Endothelial cell of umbilical vein (primary cell): ENCODE results near the gene TLR6. TPM values are rescaled to one million over a fixed set of nuclear protein-coding genes. Genes with fewer than 3 reads are reported as not detected.

Experiments used
- BruUV-seq: library from RNA; stranded (reverse); fragments of 400-500 nt; replicated peaks from 2 replicates; lab custom pipeline; 2021; lab: Mats Ljungman, UMichigan
- CTCF ChIA-PET: fragments of 300-600, 350-600 bp; sonication (Branson Sonifier 250); formaldehyde crosslinking; loops from one replicate; lab custom pipeline; 2021; ENCODE audit warnings: antibody characterized with exemption, inconsistent platforms; lab: Charles Lee
- POLR2A ChIA-PET: fragments of 300-600, 350-600 bp; sonication (Branson Sonifier 250); formaldehyde crosslinking; loops from one replicate; lab custom pipeline; 2021; ENCODE audit warnings: antibody characterized with exemption, inconsistent platforms; lab: Charles Lee
- DNase-seq: peaks from one replicate; pipeline ENCODE4 v3.0.0-alpha.2; 2011; ENCODE audit warnings: low read depth, low spot score
- FAIRE-seq: peaks from 2 replicates; lab custom pipeline; 2011; peaks lifted over from hg19 to GRCh38; lab: Jason Lieb, UNC
- H2AFZ ChIP-seq: 2 replicates; pipeline ENCODE4 v1.6.0; 2012; ENCODE audit warnings: low read depth, low read length, control low read depth, inconsistent platforms
- H3K27ac ChIP-seq: 2 replicates; pipeline ENCODE4 v1.5.1; 2011; ENCODE audit warnings: low read depth, mild to moderate bottlenecking, control low read depth, low read length, moderate library complexity; ENCODE audit not compliant: insufficient read depth
- H3K27me3 ChIP-seq, 2 experiments: 2 replicates each; pipeline versions ENCODE4 v1.6.0 to v1.6.1; 2011; ENCODE audit warnings: low read length in 2 of 2, mixed read lengths in 1 of 2; ENCODE audit not compliant: control insufficient read depth in 2 of 2, insufficient read depth in 2 of 2
- H3K36me3 ChIP-seq, 2 experiments: 2 replicates in 1 of 2; 3 replicates in 1 of 2; pipeline ENCODE4 v1.5.1; 2011; ENCODE audit warnings: low read length in 2 of 2, mild to moderate bottlenecking in 1 of 2, moderate library complexity in 1 of 2; ENCODE audit not compliant: control insufficient read depth in 2 of 2, insufficient read depth in 2 of 2; ENCODE audit errors: extremely low read depth in 1 of 2
- H3K4me1 ChIP-seq: 3 replicates; pipeline ENCODE4 v1.5.1; 2011; ENCODE audit warnings: mild to moderate bottlenecking, low read length; ENCODE audit not compliant: control insufficient read depth, insufficient read depth; ENCODE audit errors: extremely low read depth
- H3K4me2 ChIP-seq: 2 replicates; pipeline ENCODE4 v1.6.1; 2011; ENCODE audit warnings: low read length, control low read depth, mixed read lengths; ENCODE audit not compliant: insufficient read depth
- H3K4me3 ChIP-seq, 3 experiments: fragments of 200-600 bp in 1 of 3; sonication (generic), shearing (Covaris generic) in 1 of 3; replicated peaks in 1 of 3; 2 replicates each; pipeline ENCODE4 v1.5.1; 2011 to 2016; ENCODE audit warnings: control low read depth in 3 of 3, low read length in 3 of 3, mild to moderate bottlenecking in 2 of 3, inconsistent platforms in 1 of 3, low read depth in 1 of 3, moderate library complexity in 1 of 3; ENCODE audit not compliant: insufficient read depth in 1 of 3
- H3K79me2 ChIP-seq: 2 replicates; pipeline ENCODE4 v1.6.0; 2012; ENCODE audit warnings: low read length, inconsistent platforms; ENCODE audit not compliant: control insufficient read depth, insufficient read depth
- H3K9ac ChIP-seq: replicated peaks from 2 replicates; pipeline ENCODE3; 2011; ENCODE audit warnings: low read length, control low read depth; ENCODE audit not compliant: insufficient read depth; ENCODE audit errors: extremely low read depth
- H3K9me1 ChIP-seq: replicated peaks from 3 replicates; pipeline ENCODE4 v1.6.0; 2011; ENCODE audit warnings: mild to moderate bottlenecking, low read length; ENCODE audit not compliant: control insufficient read depth, insufficient read depth; ENCODE audit errors: extremely low read depth
- H3K9me3 ChIP-seq: replicated peaks from 2 replicates; pipeline ENCODE4 v1.5.1; 2012; ENCODE audit warnings: low read length, inconsistent platforms; ENCODE audit not compliant: control insufficient read depth, insufficient read depth
- H4K20me1 ChIP-seq: replicated peaks from 2 replicates; pipeline ENCODE3; 2011; ENCODE audit warnings: mild to moderate bottlenecking, low read length; ENCODE audit not compliant: control insufficient read depth, insufficient read depth; ENCODE audit errors: extremely low read depth
- EZH2 ChIP-seq: IDR thresholded peaks from 2 replicates; pipeline ENCODE4 v1.6.1; 2012; ENCODE audit warnings: borderline replicate concordance, low read depth, mild to moderate bottlenecking, moderate library complexity, low read length, inconsistent platforms; ENCODE audit not compliant: severe bottlenecking
- FOS ChIP-seq: IDR thresholded peaks from 2 replicates; pipeline ENCODE4 v1.6.1; 2011; ENCODE audit warnings: mild to moderate bottlenecking, low read length, moderate library complexity, borderline replicate concordance; ENCODE audit not compliant: insufficient read depth
- GATA2 ChIP-seq: IDR thresholded peaks from 2 replicates; pipeline ENCODE4 v1.7.0; 2011; ENCODE audit warnings: low read depth, mild to moderate bottlenecking, moderate library complexity, mixed read lengths, low read length; ENCODE audit not compliant: insufficient read length, insufficient read depth
- JUN ChIP-seq: IDR thresholded peaks from 2 replicates; pipeline ENCODE4 v1.6.1; 2011; ENCODE audit warnings: borderline replicate concordance, low read depth; ENCODE audit not compliant: insufficient read length, insufficient read depth
- MYC ChIP-seq: IDR thresholded peaks from one replicate; pipeline ENCODE4 v1.6.1; 2011; ENCODE audit warnings: mild to moderate bottlenecking, low read depth, low read length
- POLR2A ChIP-seq: IDR thresholded peaks from 2 replicates; pipeline ENCODE4 v1.6.1; 2012; ENCODE audit warnings: low read depth, mild to moderate bottlenecking, control low read depth, low read length
- POLR2AphosphoS5 ChIP-seq: IDR thresholded peaks from 2 replicates; pipeline ENCODE4 v1.6.1; 2012; ENCODE audit warnings: low read depth, mild to moderate bottlenecking, control low read depth, low read length, moderate library complexity; ENCODE audit not compliant: insufficient read depth
- dilution Hi-C: fragments of 300-500 bp; cut with MboI; formaldehyde crosslinking; loops from one replicate; pipeline ENCODE4 v1.15.0; 2019; ENCODE audit warnings: low sequenced_read_pairs; ENCODE audit not compliant: extremely low pct_ligation_motif_present
- intact Hi-C: fragments of 100-400 bp; cut with micrococcal nuclease; formaldehyde crosslinking; loops from one replicate; pipeline ENCODE4 v1.10.0; 2022
- polyA plus RNA-seq, 4 experiments: library from polyadenylated mRNA; depleted of rRNA in 3 of 4; stranded (reverse) in 3 of 4; unstranded in 1 of 4; fragments of >200 nt; gene quantifications; 2 replicates each; pipeline versions ENCODE4 v1.2.1 to v1.2.3, GENCODE V29; 2011 to 2012; ENCODE audit warnings: missing spikeins in 1 of 4
- total RNA-seq: library from RNA; stranded (reverse); gene quantifications from 2 replicates; pipeline ENCODE4 v1.2.3, GENCODE V29; 2021
- TF ChIP-seq, protein P1 (sequence below), 2 donors: IDR thresholded peaks; 1 replicate in 1 of 2; 2 replicates in 1 of 2; pipeline ENCODE4 v1.5.1; 2011; ENCODE audit warnings: low read length in 2 of 2, mild to moderate bottlenecking in 2 of 2, moderate library complexity in 2 of 2, control low read depth in 1 of 2, inconsistent platforms in 1 of 2, low read depth in 1 of 2; ENCODE audit not compliant: insufficient read depth in 1 of 2; ENCODE audit errors: extremely low read depth in 1 of 2
- TF ChIP-seq, protein P2 (sequence below): IDR thresholded peaks from 2 replicates; pipeline ENCODE4 v1.6.1; 2011; ENCODE audit not compliant: insufficient read depth, insufficient read length

The TLR6 gene
- total and polyA plus RNA-seq, 2 donors (not counting 3 experiments of a cell fraction or from before 2014, with no cell fraction given) = 0.19 to 1.7 TPM

DNA sequence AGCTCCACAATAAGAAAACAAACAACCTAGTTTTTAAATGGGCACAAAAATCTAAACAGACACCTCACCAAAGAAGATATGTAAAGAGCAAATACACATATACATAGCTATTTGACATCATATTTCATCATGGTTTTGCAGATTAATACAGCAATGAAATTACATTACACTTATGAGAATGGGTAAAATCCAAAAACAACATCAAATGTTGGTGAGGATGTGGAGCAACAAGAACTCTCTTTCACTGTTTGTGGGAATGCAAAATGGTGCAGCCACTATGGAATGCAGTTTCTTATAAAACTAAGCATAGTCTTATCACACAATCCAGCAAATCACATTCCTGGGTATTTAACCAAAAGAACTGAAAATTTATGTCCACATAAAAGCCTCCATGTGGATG lies 25.0 kb downstream of the TLR6 start:
- POLR2A ChIA-PET = no interaction called here

More for the DNA sequence above, 25.0 kb downstream of the TLR6 start:
- Histone ChIP-seq H4K20me1 (no peaks in the 10 kb centered on the region), H3K36me3 (no peaks in the 10 kb centered on the region), H3K79me2 (no peaks in the 10 kb centered on the region), H3K9me3 (no peaks in the 10 kb centered on the region), H3K27ac (no peak overlapping the region), H3K4me1 (no peaks in the 10 kb centered on the region), H3K9me1 (no peaks in the 10 kb centered on the region), H3K9ac (no peak overlapping the region), H3K27me3 (peaks cover 0 to 7% of the 10 kb centered on the region in 2 experiments), H2AFZ (no peak overlapping the region), H3K4me3 (no peak overlapping the region), H3K4me2 (no peak overlapping the region)
- CTCF ChIA-PET = interaction anchor here (0.9 to 1.7 kb wide), 4 partner anchors 19 to 29 kb away, joined by 3 to 6 read pairs (median 4); no protein-coding TSS in a partner anchor
- DNase-seq = no peak
- no TSS peak for BruUV-seq
- TF ChIP-seq POLR2A = no peak
- no peak for TF ChIP-seq JUN
- no peak for TF ChIP-seq FOS
- no peak for TF ChIP-seq EZH2
- TF ChIP-seq MYC = no peak
- TF ChIP-seq POLR2AphosphoS5 = no peak
- no peak for TF ChIP-seq GATA2
- TF ChIP-seq, protein P1, sequence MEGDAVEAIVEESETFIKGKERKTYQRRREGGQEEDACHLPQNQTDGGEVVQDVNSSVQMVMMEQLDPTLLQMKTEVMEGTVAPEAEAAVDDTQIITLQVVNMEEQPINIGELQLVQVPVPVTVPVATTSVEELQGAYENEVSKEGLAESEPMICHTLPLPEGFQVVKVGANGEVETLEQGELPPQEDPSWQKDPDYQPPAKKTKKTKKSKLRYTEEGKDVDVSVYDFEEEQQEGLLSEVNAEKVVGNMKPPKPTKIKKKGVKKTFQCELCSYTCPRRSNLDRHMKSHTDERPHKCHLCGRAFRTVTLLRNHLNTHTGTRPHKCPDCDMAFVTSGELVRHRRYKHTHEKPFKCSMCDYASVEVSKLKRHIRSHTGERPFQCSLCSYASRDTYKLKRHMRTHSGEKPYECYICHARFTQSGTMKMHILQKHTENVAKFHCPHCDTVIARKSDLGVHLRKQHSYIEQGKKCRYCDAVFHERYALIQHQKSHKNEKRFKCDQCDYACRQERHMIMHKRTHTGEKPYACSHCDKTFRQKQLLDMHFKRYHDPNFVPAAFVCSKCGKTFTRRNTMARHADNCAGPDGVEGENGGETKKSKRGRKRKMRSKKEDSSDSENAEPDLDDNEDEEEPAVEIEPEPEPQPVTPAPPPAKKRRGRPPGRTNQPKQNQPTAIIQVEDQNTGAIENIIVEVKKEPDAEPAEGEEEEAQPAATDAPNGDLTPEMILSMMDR (IDR thresholded peaks at IDR 0.05; ENCODE audit: extremely low read depth in 1 of 2, insufficient read depth in 1 of 2, low read depth in 1 of 2, low read length in 2 of 2) = no peak
- TF ChIP-seq, protein P2, sequence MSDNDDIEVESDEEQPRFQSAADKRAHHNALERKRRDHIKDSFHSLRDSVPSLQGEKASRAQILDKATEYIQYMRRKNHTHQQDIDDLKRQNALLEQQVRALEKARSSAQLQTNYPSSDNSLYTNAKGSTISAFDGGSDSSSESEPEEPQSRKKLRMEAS = no peak
- no peak for FAIRE-seq
- dilution Hi-C loops = no loop called here
- intact Hi-C loops = no loop called here
